KMS-11 (cell line): ENCODE data around the gene CRYBG1.

Experiments
- H2AFZ ChIP-seq: fragments of 200-600 bp; sonication (generic); 2 replicates; pipeline ENCODE4 v1.6.1; 2016; ENCODE audit warnings: antibody characterized with exemption, mixed run types, low read depth
- H3K27ac ChIP-seq: fragments of 200-600 bp; sonication (generic); 2 replicates; pipeline ENCODE4 v1.6.1; 2016; ENCODE audit warnings: mild to moderate bottlenecking, mixed run types
- H3K27me3 ChIP-seq: fragments of 200-600 bp; sonication (generic); 2 replicates; pipeline ENCODE4 v1.6.1; 2017; ENCODE audit warnings: mild to moderate bottlenecking, low read depth, mixed run types, moderate library complexity; ENCODE audit not compliant: insufficient read depth
- H3K36me3 ChIP-seq: fragments of 200-600 bp; sonication (generic); 2 replicates; pipeline ENCODE4 v1.6.1; 2017; ENCODE audit warnings: mild to moderate bottlenecking, mixed run types; ENCODE audit not compliant: insufficient read depth
- H3K4me1 ChIP-seq: fragments of 200-600 bp; sonication (generic); 2 replicates; pipeline ENCODE4 v1.6.1; 2016; ENCODE audit warnings: mild to moderate bottlenecking, low read depth, mixed run types; ENCODE audit not compliant: poor library complexity, severe bottlenecking
- H3K4me2 ChIP-seq: fragments of 200-600 bp; sonication (generic); 2 replicates; pipeline ENCODE4 v1.7.0; 2016; ENCODE audit warnings: mild to moderate bottlenecking, mixed run types
- H3K4me3 ChIP-seq: fragments of 200-600 bp; sonication (generic); IDR thresholded peaks from 2 replicates; pipeline ENCODE4 v1.6.1; 2017; ENCODE audit warnings: low read depth, low read length, mixed read lengths; ENCODE audit not compliant: insufficient read depth
- H3K79me2 ChIP-seq: fragments of 200-600 bp; sonication (generic); 2 replicates; pipeline ENCODE4 v1.6.1; 2016; ENCODE audit warnings: low read depth, mixed run types; ENCODE audit not compliant: insufficient read depth
- H3K9ac ChIP-seq: fragments of 200-600 bp; sonication (generic); 2 replicates; pipeline ENCODE4 v1.6.1; 2016; ENCODE audit warnings: mild to moderate bottlenecking, mixed run types
- H4K20me1 ChIP-seq: fragments of 200-600 bp; sonication (generic); 2 replicates; pipeline ENCODE4 v1.6.1; 2016; ENCODE audit warnings: mild to moderate bottlenecking, mixed run types; ENCODE audit not compliant: insufficient read depth
- TF ChIP-seq, protein P1 (sequence below): fragments of 200-600 bp; sonication (generic); conservative IDR thresholded peaks from 2 replicates; pipeline ENCODE4 v1.6.1; 2017; ENCODE audit warnings: low read depth, mild to moderate bottlenecking, antibody characterized with exemption, low read length, moderate library complexity, mixed read lengths

Gene CRYBG1

DNA sequence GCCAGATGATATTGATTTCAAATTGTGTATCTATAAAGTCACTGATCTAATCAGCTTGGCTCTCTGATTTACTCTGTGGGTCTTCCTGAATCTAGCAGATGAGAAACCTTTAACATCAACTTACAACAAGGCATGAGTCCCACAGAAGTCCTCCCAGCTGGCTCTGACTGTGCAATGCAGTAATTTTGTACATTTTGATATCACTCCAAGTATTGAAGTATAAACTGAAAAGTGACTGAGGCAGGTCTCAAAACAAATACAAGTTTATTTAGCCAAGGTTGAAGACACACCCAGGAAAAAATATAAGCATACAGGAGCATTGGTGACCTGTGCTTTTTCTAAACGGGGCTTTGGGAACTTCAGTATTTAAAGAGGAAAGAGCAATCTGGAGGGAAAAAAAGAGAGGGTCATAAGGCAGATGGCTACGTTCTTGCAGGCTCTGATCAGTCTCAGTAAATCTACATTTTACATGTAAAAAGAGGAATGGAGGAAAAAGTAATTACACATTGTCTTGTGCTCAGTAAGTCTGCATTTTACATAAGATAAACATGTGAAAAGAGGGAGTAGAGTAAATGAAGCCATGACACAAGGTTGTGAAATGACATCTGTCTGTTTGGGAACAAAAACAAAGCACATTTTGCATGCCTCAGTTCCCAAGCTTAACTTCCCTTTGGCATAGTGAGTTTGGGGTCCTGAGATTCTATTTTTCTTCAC lies 59.5 kb downstream of the CRYBG1 start:
- TF ChIP-seq, protein P1, sequence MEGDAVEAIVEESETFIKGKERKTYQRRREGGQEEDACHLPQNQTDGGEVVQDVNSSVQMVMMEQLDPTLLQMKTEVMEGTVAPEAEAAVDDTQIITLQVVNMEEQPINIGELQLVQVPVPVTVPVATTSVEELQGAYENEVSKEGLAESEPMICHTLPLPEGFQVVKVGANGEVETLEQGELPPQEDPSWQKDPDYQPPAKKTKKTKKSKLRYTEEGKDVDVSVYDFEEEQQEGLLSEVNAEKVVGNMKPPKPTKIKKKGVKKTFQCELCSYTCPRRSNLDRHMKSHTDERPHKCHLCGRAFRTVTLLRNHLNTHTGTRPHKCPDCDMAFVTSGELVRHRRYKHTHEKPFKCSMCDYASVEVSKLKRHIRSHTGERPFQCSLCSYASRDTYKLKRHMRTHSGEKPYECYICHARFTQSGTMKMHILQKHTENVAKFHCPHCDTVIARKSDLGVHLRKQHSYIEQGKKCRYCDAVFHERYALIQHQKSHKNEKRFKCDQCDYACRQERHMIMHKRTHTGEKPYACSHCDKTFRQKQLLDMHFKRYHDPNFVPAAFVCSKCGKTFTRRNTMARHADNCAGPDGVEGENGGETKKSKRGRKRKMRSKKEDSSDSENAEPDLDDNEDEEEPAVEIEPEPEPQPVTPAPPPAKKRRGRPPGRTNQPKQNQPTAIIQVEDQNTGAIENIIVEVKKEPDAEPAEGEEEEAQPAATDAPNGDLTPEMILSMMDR = no peak
- no peak overlapping the region for H3K4me3 ChIP-seq
- no peaks in the 10 kb centered on the region for H4K20me1 ChIP-seq
- no peak overlapping the region for H2AFZ ChIP-seq
- no peaks in the 10 kb centered on the region for H3K4me1 ChIP-seq
- H3K79me2 ChIP-seq = no peaks in the 10 kb centered on the region
- H3K36me3 ChIP-seq = no peaks in the 10 kb centered on the region
- no peak overlapping the region for H3K27ac ChIP-seq
- no peak overlapping the region for H3K9ac ChIP-seq
- no peak overlapping the region for H3K4me2 ChIP-seq
- H3K27me3 ChIP-seq = no peaks in the 10 kb centered on the region

DNA sequence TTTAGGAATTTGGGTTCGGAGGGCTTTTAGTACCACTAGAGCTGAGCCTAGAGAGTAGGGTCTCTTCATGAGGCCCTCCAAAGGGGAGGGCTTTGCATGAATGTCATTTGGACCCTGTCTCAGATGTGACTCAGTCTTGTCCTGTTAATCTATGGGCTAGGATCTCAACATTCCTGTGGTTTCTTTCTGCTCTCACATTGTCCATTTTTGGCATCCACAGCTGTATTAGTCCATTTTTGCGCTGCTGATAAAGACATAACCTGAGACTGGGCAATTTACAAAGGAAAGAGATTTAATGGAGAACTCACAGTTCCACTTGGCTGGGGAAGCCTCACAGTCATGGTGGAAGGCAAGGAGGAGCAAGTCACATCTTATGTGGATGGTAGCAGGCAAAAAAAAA lies 61.0 kb downstream of the CRYBG1 start:
- Histone ChIP-seq H3K36me3 (no peaks in the 10 kb centered on the region), H4K20me1 (no peaks in the 10 kb centered on the region), H3K27me3 (no peaks in the 10 kb centered on the region), H3K4me1 (no peaks in the 10 kb centered on the region), H3K4me3 (no peak overlapping the region), H3K4me2 (no peak overlapping the region), H3K27ac (no peak overlapping the region), H3K9ac (no peak overlapping the region), H3K79me2 (no peaks in the 10 kb centered on the region), H2AFZ (no peak overlapping the region)
- TF ChIP-seq, protein P1 = no peak

DNA sequence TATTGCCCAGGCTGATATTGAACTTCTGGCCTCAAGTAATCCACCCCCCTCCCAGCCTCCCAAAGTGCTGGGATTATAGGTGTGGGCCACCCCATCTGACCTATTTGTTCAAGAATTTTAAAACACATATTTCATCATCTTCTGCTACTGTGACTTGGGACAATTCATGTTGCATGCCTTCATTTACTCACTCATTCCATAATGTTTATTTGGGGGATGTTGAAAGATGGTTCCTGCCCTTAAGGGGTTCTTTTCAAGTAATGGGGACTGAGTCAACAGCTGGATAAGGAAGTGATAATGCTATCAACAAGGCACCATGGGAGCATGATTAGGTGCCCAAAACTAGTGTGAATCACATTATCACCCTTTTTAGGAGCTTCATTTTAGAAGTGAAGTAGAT lies 62.0 kb downstream of the CRYBG1 start:
- Histone ChIP-seq H3K9ac (no peak overlapping the region), H3K27ac (no peak overlapping the region), H4K20me1 (no peaks in the 10 kb centered on the region), H3K27me3 (no peaks in the 10 kb centered on the region), H3K4me2 (no peak overlapping the region), H3K36me3 (no peaks in the 10 kb centered on the region), H3K4me3 (no peak overlapping the region), H3K79me2 (no peaks in the 10 kb centered on the region), H2AFZ (no peak overlapping the region), H3K4me1 (no peaks in the 10 kb centered on the region)
- TF ChIP-seq, protein P1 = no peak

DNA sequence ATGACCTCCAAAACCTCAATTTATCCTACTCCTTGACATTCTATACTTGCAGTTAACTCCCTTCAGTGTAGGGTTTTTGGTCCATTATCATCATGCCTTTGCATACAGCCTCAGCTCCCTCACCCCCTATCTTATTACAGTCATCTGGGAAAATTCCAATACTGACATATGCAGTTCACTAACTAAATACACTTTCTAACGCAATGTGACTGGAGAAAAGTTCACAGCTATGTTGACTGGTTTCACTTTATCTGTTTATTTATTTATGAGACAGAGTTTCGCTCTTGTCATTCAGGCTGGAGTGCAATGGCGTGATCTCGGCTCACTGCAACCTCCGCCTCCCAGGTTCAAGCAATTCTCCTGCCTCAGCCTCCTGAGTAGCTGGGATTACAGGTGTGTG lies 64.9 kb downstream of the CRYBG1 start:
- Histone ChIP-seq H3K4me1 (no peaks in the 10 kb centered on the region), H3K27me3 (no peaks in the 10 kb centered on the region), H3K79me2 (no peaks in the 10 kb centered on the region), H3K4me3 (no peak overlapping the region), H3K4me2 (no peak overlapping the region), H4K20me1 (no peaks in the 10 kb centered on the region), H3K27ac (no peak overlapping the region), H3K9ac (no peak overlapping the region), H2AFZ (no peak overlapping the region), H3K36me3 (no peaks in the 10 kb centered on the region)
- TF ChIP-seq, protein P1 = no peak
